Raji (cell line): ENCODE results near the gene FSCN2.

ENCODE experiments used
- POLR2A ChIP-seq: IDR thresholded peaks from 2 replicates; pipeline ENCODE4 v1.6.1; 2011; ENCODE audit warnings: low read depth, low read length, control low read depth; ENCODE audit not compliant: insufficient read depth

FSCN2 gene

GRCh38 chr17:81527591-81528383, at the start of gene FSCN2:
FSCN2 (plus strand) TSS chr17:81528377; CDS start chr17:81528532, 155 bp downstream.
- TF ChIP-seq POLR2A = no peak

GRCh38 chr17:81479175-81480071, 48.8 kb upstream of the FSCN2 start:
- no peak for TF ChIP-seq POLR2A

GRCh38 chr17:81480140-81481072, 47.8 kb upstream of the FSCN2 start:
- no peak for TF ChIP-seq POLR2A

- TF ChIP-seq POLR2A = no peak
These were observed 46.9 kb upstream of the FSCN2 start for GRCh38 chr17:81481073-81481799.

- TF ChIP-seq POLR2A = no peak
These were observed 46.2 kb upstream of the FSCN2 start for GRCh38 chr17:81481815-81482505.

GRCh38 chr17:81482673-81483072, 45.5 kb upstream of the FSCN2 start:
- TF ChIP-seq POLR2A = no peak

GRCh38 chr17:81483085-81483861, 44.9 kb upstream of the FSCN2 start:
- no peak for TF ChIP-seq POLR2A

GRCh38 chr17:81483862-81484194, 44.3 kb upstream of the FSCN2 start:
- no peak for TF ChIP-seq POLR2A

GRCh38 chr17:81484195-81484979, 43.8 kb upstream of the FSCN2 start:
- TF ChIP-seq POLR2A = peak; percentile 50

GRCh38 chr17:81486199-81486810, 41.9 kb upstream of the FSCN2 start:
- no peak for TF ChIP-seq POLR2A

GRCh38 chr17:81487089-81487486, 41.1 kb upstream of the FSCN2 start:
- TF ChIP-seq POLR2A = no peak
